ENCODE measurements around the gene GRM5.

GRM5 gene

GRCh38 chr11:88697139-88697538 lies 368.6 kb downstream of the GRM5 start:
- H3K9me2 ChIP-seq (ENCODE audit: low read depth, low read length), result no peaks in the 10 kb centered on the region
- H3K4me2 ChIP-seq (ENCODE audit: low read length), result no peak overlapping the region
- no peaks in the 10 kb centered on the region for H3K36me3 ChIP-seq (ENCODE audit: insufficient read depth, low read length)
- no peak overlapping the region for H2AFZ ChIP-seq (ENCODE audit: low read length)
- H3K4me1 ChIP-seq (ENCODE audit: insufficient read depth, low read length, severe bottlenecking), result no peaks in the 10 kb centered on the region
- H3F3A ChIP-seq (ENCODE audit: insufficient read depth, low read length), result no peaks in the 10 kb centered on the region
- H3K79me2 ChIP-seq (ENCODE audit: insufficient read depth, low read length), result no peaks in the 10 kb centered on the region
- no peaks in the 10 kb centered on the region for H3K27me3 ChIP-seq (ENCODE audit: insufficient read depth, low read length)
- no peak for TF ChIP-seq EZH2 (IDR thresholded peaks at IDR 0.05; ENCODE audit: borderline replicate concordance, low read length)
- TF ChIP-seq, protein P1, sequence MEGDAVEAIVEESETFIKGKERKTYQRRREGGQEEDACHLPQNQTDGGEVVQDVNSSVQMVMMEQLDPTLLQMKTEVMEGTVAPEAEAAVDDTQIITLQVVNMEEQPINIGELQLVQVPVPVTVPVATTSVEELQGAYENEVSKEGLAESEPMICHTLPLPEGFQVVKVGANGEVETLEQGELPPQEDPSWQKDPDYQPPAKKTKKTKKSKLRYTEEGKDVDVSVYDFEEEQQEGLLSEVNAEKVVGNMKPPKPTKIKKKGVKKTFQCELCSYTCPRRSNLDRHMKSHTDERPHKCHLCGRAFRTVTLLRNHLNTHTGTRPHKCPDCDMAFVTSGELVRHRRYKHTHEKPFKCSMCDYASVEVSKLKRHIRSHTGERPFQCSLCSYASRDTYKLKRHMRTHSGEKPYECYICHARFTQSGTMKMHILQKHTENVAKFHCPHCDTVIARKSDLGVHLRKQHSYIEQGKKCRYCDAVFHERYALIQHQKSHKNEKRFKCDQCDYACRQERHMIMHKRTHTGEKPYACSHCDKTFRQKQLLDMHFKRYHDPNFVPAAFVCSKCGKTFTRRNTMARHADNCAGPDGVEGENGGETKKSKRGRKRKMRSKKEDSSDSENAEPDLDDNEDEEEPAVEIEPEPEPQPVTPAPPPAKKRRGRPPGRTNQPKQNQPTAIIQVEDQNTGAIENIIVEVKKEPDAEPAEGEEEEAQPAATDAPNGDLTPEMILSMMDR (IDR thresholded peaks at IDR 0.05; ENCODE audit: low read length), result no peak
- H3K9me3 ChIP-seq (ENCODE audit: low read length), result no peaks in the 10 kb centered on the region
- no peaks in the 10 kb centered on the region for H4K20me1 ChIP-seq (ENCODE audit: insufficient read depth, low read length)
- H3K4me3 ChIP-seq (ENCODE audit: low read depth, low read length, poor library complexity, severe bottlenecking), result no peak overlapping the region
- no peak overlapping the region for H3K27ac ChIP-seq (ENCODE audit: low read depth, low read length, poor library complexity, severe bottlenecking)
- no peak overlapping the region for H3K9ac ChIP-seq (ENCODE audit: low read length)

DNA sequence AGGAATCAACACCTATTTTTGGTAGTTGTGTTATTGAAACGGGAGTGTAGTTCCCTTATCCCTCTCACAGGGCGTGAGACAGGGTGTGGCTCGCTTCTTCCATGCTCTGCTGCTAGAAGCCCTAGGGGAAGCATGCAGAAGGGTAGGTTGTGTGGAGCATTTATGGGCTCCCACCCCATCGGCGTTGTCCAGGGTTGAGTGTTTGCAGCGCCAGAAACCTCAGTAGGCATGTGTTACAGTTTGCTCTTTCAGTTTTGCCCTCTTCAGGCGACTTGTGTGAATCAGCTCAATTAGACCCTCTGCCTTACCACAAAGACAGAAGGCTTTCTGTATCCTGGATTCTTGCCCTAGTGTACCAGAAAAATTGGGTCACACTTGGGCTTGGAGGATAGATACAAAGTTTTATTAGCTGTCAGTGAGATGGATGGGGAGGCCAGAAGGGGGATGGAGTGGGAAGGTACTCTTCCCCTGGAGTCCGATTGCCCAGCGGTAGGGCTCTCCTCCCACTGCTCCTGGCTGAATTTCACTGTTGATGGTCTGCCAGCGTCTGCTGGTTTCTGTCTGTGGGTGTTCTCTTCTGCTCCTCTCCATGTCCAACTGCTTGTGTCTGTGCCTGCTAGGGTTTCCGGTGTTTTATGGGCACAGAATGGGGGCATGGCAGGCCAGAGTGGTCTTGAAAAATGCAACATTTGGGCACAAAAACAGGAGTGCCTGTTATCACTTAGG lies 369.9 kb downstream of the GRM5 start:
- H3K4me3 ChIP-seq (ENCODE audit: low read depth, low read length, poor library complexity, severe bottlenecking), result no peak overlapping the region
- no peaks in the 10 kb centered on the region for H3K9me3 ChIP-seq (ENCODE audit: low read length)
- H3K9me2 ChIP-seq (ENCODE audit: low read depth, low read length), result no peaks in the 10 kb centered on the region
- H3K27ac ChIP-seq (ENCODE audit: low read depth, low read length, poor library complexity, severe bottlenecking), result no peak overlapping the region
- no peaks in the 10 kb centered on the region for H3K79me2 ChIP-seq (ENCODE audit: insufficient read depth, low read length)
- H3K27me3 ChIP-seq (ENCODE audit: insufficient read depth, low read length), result no peaks in the 10 kb centered on the region
- H4K20me1 ChIP-seq (ENCODE audit: insufficient read depth, low read length), result no peaks in the 10 kb centered on the region
- no peak overlapping the region for H2AFZ ChIP-seq (ENCODE audit: low read length)
- H3K4me2 ChIP-seq (ENCODE audit: low read length), result no peak overlapping the region
- TF ChIP-seq, protein P1 (IDR thresholded peaks at IDR 0.05; ENCODE audit: low read length), result no peak
- TF ChIP-seq EZH2 (IDR thresholded peaks at IDR 0.05; ENCODE audit: borderline replicate concordance, low read length), result no peak
- H3F3A ChIP-seq (ENCODE audit: insufficient read depth, low read length), result no peaks in the 10 kb centered on the region
- no peaks in the 10 kb centered on the region for H3K36me3 ChIP-seq (ENCODE audit: insufficient read depth, low read length)
- H3K4me1 ChIP-seq (ENCODE audit: insufficient read depth, low read length, severe bottlenecking), result no peaks in the 10 kb centered on the region
- H3K9ac ChIP-seq (ENCODE audit: low read length), result no peak overlapping the region

- Histone ChIP-seq H3K9me3 (ENCODE audit: low read length) (no peaks in the 10 kb centered on the region), H3K79me2 (ENCODE audit: insufficient read depth, low read length) (no peaks in the 10 kb centered on the region), H3K4me1 (ENCODE audit: insufficient read depth, low read length, severe bottlenecking) (no peaks in the 10 kb centered on the region), H3K4me3 (ENCODE audit: low read depth, low read length, poor library complexity, severe bottlenecking) (no peak overlapping the region), H3K27me3 (ENCODE audit: insufficient read depth, low read length) (no peaks in the 10 kb centered on the region), H4K20me1 (ENCODE audit: insufficient read depth, low read length) (no peaks in the 10 kb centered on the region), H3K4me2 (ENCODE audit: low read length) (no peak overlapping the region), H3K27ac (ENCODE audit: low read depth, low read length, poor library complexity, severe bottlenecking) (no peak overlapping the region), H3K36me3 (ENCODE audit: insufficient read depth, low read length) (no peaks in the 10 kb centered on the region), H3F3A (ENCODE audit: insufficient read depth, low read length) (no peaks in the 10 kb centered on the region), H2AFZ (ENCODE audit: low read length) (no peak overlapping the region), H3K9me2 (ENCODE audit: low read depth, low read length) (no peaks in the 10 kb centered on the region), H3K9ac (ENCODE audit: low read length) (no peak overlapping the region)
- TF ChIP-seq EZH2 (IDR thresholded peaks at IDR 0.05; ENCODE audit: borderline replicate concordance, low read length), result no peak
- TF ChIP-seq, protein P1 (IDR thresholded peaks at IDR 0.05; ENCODE audit: low read length), result no peak
Measured at GRCh38 chr11:88692306-88693086, 373.3 kb downstream of the GRM5 start.
